SK-N-SH treated with all-trans-retinoic acid at 6 μM for 48 hours (cell line): ENCODE data around the gene CHD3.

ENCODE experiments used
- ATAC-seq: fragments of 200-7000 bp; cut with Tn5 transposase; 3 replicates; pipeline ENCODE4 v1.9.1; 2020; ENCODE audit warnings: mild to moderate bottlenecking, moderate library complexity
- ARNTL ChIP-seq: fragments of 450-650 bp; formaldehyde crosslinking; IDR thresholded peaks from 2 replicates; pipeline ENCODE4 v1.5.0; 2020; ENCODE audit warnings: low read depth, mild to moderate bottlenecking, moderate library complexity, borderline replicate concordance
- BACH2 ChIP-seq: fragments of 250-450 bp; sonication (Bioruptor Pico); IDR thresholded peaks from 2 replicates; pipeline ENCODE4 v1.9.0; 2021; ENCODE audit warnings: mild to moderate bottlenecking, borderline replicate concordance
- CSDC2 ChIP-seq: fragments of 250-450 bp; sonication (Bioruptor Pico); IDR thresholded peaks from 2 replicates; pipeline ENCODE4 v1.5.0; 2020; ENCODE audit warnings: mild to moderate bottlenecking, moderate library complexity
- ESRRG ChIP-seq: fragments of 250-450 bp; sonication (Bioruptor Pico); IDR thresholded peaks from 2 replicates; pipeline ENCODE4 v1.6.1; 2021; ENCODE audit warnings: mild to moderate bottlenecking
- ISL1 ChIP-seq: fragments of 250-450 bp; sonication (Bioruptor Pico); IDR thresholded peaks from 2 replicates; pipeline ENCODE4 v2.1.2; 2022; ENCODE audit warnings: mild to moderate bottlenecking, moderate library complexity
- OSR1 ChIP-seq: fragments of 250-450 bp; sonication (Bioruptor Pico); IDR thresholded peaks from 2 replicates; pipeline ENCODE4 v1.8.0; 2022; ENCODE audit warnings: moderate library complexity, mild to moderate bottlenecking, inconsistent platforms
- PATZ1 ChIP-seq: fragments of 250-450 bp; sonication (Bioruptor Pico); IDR thresholded peaks from 2 replicates; pipeline ENCODE4 v1.8.0; 2020; ENCODE audit warnings: mild to moderate bottlenecking, moderate library complexity, borderline replicate concordance
- POU6F1 ChIP-seq: fragments of 250-450 bp; sonication (Bioruptor Pico); IDR thresholded peaks from 2 replicates; pipeline ENCODE4 v1.8.0; 2021; ENCODE audit warnings: low read depth, mild to moderate bottlenecking, moderate library complexity, borderline replicate concordance
- PPARA ChIP-seq: fragments of 250-450 bp; sonication (Bioruptor Pico); IDR thresholded peaks from 2 replicates; pipeline ENCODE4 v1.5.0; 2020; ENCODE audit warnings: mild to moderate bottlenecking, borderline replicate concordance
- RARB ChIP-seq: fragments of 250-450 bp; sonication (Bioruptor Pico); IDR thresholded peaks from 2 replicates; pipeline ENCODE4 v1.8.0; 2021; ENCODE audit warnings: mild to moderate bottlenecking, moderate library complexity
- SNAI2 ChIP-seq: fragments of 250-450 bp; sonication (Bioruptor Pico); IDR thresholded peaks from 2 replicates; pipeline ENCODE4 v1.5.0; 2020; ENCODE audit warnings: mild to moderate bottlenecking, moderate library complexity
- TCF4 ChIP-seq: fragments of 250-450 bp; sonication (Bioruptor Pico); IDR thresholded peaks from 2 replicates; pipeline ENCODE4 v1.8.0; 2021; ENCODE audit warnings: mild to moderate bottlenecking, moderate library complexity, borderline replicate concordance
- TOX ChIP-seq: fragments of 250-450 bp; sonication (Bioruptor Pico); IDR thresholded peaks from 2 replicates; pipeline ENCODE4 v1.8.0; 2021; ENCODE audit warnings: mild to moderate bottlenecking, moderate library complexity, borderline replicate concordance
- TSHZ2 ChIP-seq: fragments of 250-450 bp; sonication (Bioruptor Pico); IDR thresholded peaks from 2 replicates; pipeline ENCODE4 v1.5.0; 2020; ENCODE audit warnings: mild to moderate bottlenecking, moderate library complexity
- ZC3H10 ChIP-seq: fragments of 250-450 bp; sonication (Bioruptor Pico); IDR thresholded peaks from 2 replicates; pipeline ENCODE4 v1.5.1; 2021; ENCODE audit warnings: mild to moderate bottlenecking, moderate library complexity
- ZFP3 ChIP-seq: fragments of 250-450 bp; sonication (Bioruptor Pico); IDR thresholded peaks from 2 replicates; pipeline ENCODE4 v1.5.0; 2020; ENCODE audit warnings: mild to moderate bottlenecking, moderate library complexity
- ZNF565 ChIP-seq: fragments of 450-650 bp; formaldehyde crosslinking; conservative IDR thresholded peaks from 2 replicates; pipeline ENCODE4 v1.5.0; 2020; ENCODE audit warnings: low read depth, mild to moderate bottlenecking, moderate library complexity
- ZNF70 ChIP-seq: fragments of 450-650 bp; formaldehyde crosslinking; IDR thresholded peaks from 2 replicates; pipeline ENCODE4 v1.5.0; 2020; ENCODE audit warnings: mild to moderate bottlenecking, moderate library complexity
- ZNF8 ChIP-seq: fragments of 450-650 bp; formaldehyde crosslinking; IDR thresholded peaks from 2 replicates; pipeline ENCODE4 v1.5.0; 2020; ENCODE audit warnings: mild to moderate bottlenecking, moderate library complexity
- TF ChIP-seq, protein P1 (sequence below): fragments of 250-450 bp; sonication (Bioruptor Pico); IDR thresholded peaks from 2 replicates; pipeline ENCODE4 v1.5.1; 2021; ENCODE audit warnings: mild to moderate bottlenecking, moderate library complexity

CHD3 gene

GRCh38 chr17:7903154-7904103, 14.8 kb downstream of the CHD3 start:
- TF ChIP-seq ZNF8 (no peak), RARB (CRISPR knock-in tag) (no peak), ZNF565 (CRISPR knock-in tag) (no peak), CSDC2 (CRISPR knock-in tag) (no peak), OSR1 (CRISPR knock-in tag) (no peak), POU6F1 (CRISPR knock-in tag) (no peak), BACH2 (CRISPR knock-in tag) (no peak), ESRRG (CRISPR knock-in tag) (no peak), ISL1 (CRISPR knock-in tag) (no peak), PATZ1 (no peak), TCF4 (CRISPR knock-in tag) (no peak), TOX (CRISPR knock-in tag) (no peak), ZNF70 (CRISPR knock-in tag) (no peak), TSHZ2 (CRISPR knock-in tag) (no peak), ZFP3 (no peak), SNAI2 (CRISPR knock-in tag) (no peak)
- TF ChIP-seq, protein P1, sequence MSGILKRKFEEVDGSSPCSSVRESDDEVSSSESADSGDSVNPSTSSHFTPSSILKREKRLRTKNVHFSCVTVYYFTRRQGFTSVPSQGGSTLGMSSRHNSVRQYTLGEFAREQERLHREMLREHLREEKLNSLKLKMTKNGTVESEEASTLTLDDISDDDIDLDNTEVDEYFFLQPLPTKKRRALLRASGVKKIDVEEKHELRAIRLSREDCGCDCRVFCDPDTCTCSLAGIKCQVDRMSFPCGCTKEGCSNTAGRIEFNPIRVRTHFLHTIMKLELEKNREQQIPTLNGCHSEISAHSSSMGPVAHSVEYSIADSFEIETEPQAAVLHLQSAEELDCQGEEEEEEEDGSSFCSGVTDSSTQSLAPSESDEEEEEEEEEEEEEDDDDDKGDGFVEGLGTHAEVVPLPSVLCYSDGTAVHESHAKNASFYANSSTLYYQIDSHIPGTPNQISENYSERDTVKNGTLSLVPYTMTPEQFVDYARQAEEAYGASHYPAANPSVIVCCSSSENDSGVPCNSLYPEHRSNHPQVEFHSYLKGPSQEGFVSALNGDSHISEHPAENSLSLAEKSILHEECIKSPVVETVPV (CRISPR knock-in tag) = no peak
- no peak for ATAC-seq

- ATAC-seq = no peak
- no peak for TF ChIP-seq CSDC2 (CRISPR knock-in tag)
- no peak for TF ChIP-seq ZNF70 (CRISPR knock-in tag)
- no peak for TF ChIP-seq ESRRG (CRISPR knock-in tag)
These were observed 20.5 kb downstream of the CHD3 start for GRCh38 chr17:7909089-7909488.

GRCh38 chr17:7910281-7910680, 21.7 kb downstream of the CHD3 start:
- no peak for TF ChIP-seq TCF4 (CRISPR knock-in tag)
- TF ChIP-seq ARNTL (CRISPR knock-in tag) = no peak
- TF ChIP-seq PPARA (CRISPR knock-in tag) = no peak
- TF ChIP-seq ESRRG (CRISPR knock-in tag) = no peak
- no peak for TF ChIP-seq ZFP3
- TF ChIP-seq ZC3H10 = no peak
- no peak for TF ChIP-seq SNAI2 (CRISPR knock-in tag)
- TF ChIP-seq BACH2 (CRISPR knock-in tag) = no peak
- TF ChIP-seq CSDC2 (CRISPR knock-in tag) = no peak
- TF ChIP-seq TOX (CRISPR knock-in tag) = no peak
- TF ChIP-seq, all 23 proteins: peak for 0
- no peak for ATAC-seq
